GM12864 (cell line): ENCODE results near the gene CCDC167.
"Not testable (repeated sequence)": the region's sequence is repeated elsewhere in the genome, so short reads cannot be mapped to it uniquely, and the experiment has no call there.

ENCODE experiments used
- DNase-seq: peaks from one replicate; pipeline ENCODE4 v3.0.0-alpha.2; 2011; ENCODE audit warnings: low read depth
- H3K4me3 ChIP-seq: 2 replicates; pipeline ENCODE4 v1.5.1; 2011; ENCODE audit warnings: mild to moderate bottlenecking, low read depth, low read length, control low read depth
- CTCF ChIP-seq: IDR thresholded peaks from 2 replicates; pipeline ENCODE4 v1.5.1; 2011; ENCODE audit warnings: low read depth, mild to moderate bottlenecking, moderate library complexity, low read length, control low read depth, inconsistent platforms; ENCODE audit errors: missing control alignments

CCDC167 gene

DNA sequence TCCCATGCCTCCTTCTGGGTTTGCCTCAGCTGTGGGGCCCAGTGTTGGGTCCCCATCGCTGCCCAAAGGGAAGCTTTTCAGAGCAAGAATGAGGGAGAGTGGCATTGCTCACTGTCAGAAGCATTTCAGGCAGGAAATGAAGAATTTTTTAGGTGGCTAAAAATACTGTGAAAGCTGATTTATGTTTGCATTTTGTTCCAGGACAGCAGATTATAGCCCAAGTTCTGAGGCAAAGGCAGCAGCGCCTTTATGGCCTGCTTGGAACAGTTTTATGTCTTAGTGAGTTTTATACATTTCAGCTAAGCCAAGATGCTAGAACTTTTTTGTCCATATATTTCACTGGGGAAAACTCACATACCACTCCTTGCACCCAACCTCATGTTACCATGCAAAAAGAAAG lies 4.3 kb upstream of the CCDC167 start:
- no peak for DNase-seq
- no peak for TF ChIP-seq CTCF

GRCh38 chr6:37503309-37503965 lies 3.7 kb upstream of the CCDC167 start:
- no peak for DNase-seq
- TF ChIP-seq CTCF: no peak
- no peak overlapping the region for H3K4me3 ChIP-seq

More for the DNA sequence above, 4.3 kb upstream of the CCDC167 start:
- no peak overlapping the region for H3K4me3 ChIP-seq

DNA sequence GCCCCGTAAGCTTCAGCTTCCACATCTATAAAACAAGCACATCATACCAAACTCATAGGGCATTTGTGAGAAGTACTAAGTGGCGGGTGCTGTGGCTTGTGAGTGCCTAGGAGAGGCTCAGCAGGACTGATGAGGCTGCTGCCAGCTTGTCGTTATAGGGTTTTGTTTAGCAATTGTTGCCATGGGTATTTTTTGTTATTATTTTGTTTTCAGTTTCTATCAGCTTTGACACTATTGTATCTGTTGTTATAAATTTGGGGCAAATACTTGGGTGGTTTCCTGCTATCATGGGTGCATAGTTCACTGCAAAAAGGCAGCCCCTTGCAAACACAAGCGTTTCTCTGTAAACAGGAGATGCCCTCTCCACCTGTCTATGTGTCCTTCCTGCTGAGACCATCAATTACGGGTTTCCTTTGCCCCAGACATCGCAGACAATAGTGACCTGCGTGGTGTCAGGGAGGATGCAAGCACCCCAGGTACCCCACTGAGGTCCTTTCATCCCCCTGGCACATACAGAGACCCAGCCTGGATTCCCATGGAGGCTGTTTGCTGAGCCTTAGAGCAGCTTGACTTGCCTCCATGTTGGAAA lies 3.1 kb upstream of the CCDC167 start:
- TF ChIP-seq CTCF: no peak
- DNase-seq: no peak
- H3K4me3 ChIP-seq: no peak overlapping the region

GRCh38 chr6:37501632-37502491 lies 2.2 kb upstream of the CCDC167 start:
- no peak for DNase-seq
- no peak for TF ChIP-seq CTCF
- H3K4me3 ChIP-seq: no peak overlapping the region

GRCh38 chr6:37500904-37501303 lies 1.2 kb upstream of the CCDC167 start:
- DNase-seq, H3K4me3 ChIP-seq: not testable (repeated sequence)

DNA sequence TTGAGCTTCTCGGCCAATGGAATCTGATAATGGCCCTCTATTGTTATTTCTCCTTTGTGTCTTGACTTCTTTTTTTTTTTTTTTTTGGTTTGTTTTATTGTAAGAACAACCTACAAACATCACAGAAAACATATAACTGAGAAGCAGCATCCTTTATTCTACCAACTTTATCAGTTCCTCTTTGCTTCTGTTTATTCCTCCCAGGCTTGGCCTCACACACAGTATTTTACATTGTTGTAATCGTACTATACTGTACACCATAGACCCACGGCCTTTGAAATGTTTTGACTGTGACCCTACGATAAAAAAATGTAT lies 558 bp upstream of the CCDC167 start:
- peak overlapping the region; percentile 70; the same call in 1 of the 2 replicates for H3K4me3 ChIP-seq
- TF ChIP-seq CTCF: no peak
- no peak for DNase-seq
